ENCODE measurements around the gene HGD.

The HGD gene

GRCh38 chr3:120683671-120684301 lies 1.7 kb upstream of the HGD start:
- TF ChIP-seq, protein P1, sequence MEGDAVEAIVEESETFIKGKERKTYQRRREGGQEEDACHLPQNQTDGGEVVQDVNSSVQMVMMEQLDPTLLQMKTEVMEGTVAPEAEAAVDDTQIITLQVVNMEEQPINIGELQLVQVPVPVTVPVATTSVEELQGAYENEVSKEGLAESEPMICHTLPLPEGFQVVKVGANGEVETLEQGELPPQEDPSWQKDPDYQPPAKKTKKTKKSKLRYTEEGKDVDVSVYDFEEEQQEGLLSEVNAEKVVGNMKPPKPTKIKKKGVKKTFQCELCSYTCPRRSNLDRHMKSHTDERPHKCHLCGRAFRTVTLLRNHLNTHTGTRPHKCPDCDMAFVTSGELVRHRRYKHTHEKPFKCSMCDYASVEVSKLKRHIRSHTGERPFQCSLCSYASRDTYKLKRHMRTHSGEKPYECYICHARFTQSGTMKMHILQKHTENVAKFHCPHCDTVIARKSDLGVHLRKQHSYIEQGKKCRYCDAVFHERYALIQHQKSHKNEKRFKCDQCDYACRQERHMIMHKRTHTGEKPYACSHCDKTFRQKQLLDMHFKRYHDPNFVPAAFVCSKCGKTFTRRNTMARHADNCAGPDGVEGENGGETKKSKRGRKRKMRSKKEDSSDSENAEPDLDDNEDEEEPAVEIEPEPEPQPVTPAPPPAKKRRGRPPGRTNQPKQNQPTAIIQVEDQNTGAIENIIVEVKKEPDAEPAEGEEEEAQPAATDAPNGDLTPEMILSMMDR (IDR thresholded peaks at IDR 0.05) = no peak

DNA sequence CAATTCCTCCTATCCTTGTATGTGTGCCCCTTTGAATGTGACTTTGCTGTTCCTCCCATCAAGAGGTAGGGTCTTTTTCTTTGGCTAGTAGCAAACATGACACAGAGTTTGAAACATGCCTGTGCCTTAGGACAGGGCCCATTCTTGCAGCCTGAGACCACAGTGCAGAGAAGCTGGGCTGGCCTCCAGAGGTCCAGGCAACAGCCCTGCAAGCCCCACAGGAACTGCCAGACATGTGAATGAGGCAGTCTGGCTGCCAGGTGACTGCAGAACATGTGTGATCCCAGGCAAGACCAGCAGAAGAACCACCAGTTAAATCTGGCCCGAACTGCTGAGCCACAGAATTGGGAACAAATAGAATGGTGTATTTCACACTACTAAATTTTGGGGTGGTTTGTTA lies 1.2 kb upstream of the HGD start:
- TF ChIP-seq, protein P1 (IDR thresholded peaks at IDR 0.05) = no peak

- TF ChIP-seq, protein P1 (IDR thresholded peaks at IDR 0.05) = no peak
Observed at GRCh38 chr3:120681506-120682038, 467 bp downstream of the HGD start.

DNA sequence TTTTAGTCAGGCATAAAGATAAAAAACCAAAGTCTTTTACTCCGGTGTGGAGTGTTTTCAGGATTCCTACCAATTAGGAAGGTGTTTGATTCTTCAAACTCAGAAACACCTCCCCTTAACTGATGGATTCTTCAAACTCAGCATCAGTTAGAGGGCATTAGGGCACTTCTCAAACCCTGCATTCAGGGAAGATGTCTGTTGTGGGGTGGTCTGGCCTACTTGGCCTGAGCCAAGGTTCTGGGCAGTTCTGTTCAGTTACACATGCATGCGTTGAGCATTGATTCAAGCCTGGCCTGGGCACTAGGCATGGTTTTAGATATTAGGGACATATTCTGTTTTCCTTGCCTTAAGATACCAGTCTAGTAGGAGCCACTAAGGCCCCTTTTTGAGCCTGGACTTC lies 1.0 kb downstream of the HGD start:
- TF ChIP-seq, protein P1 (IDR thresholded peaks at IDR 0.05) = no peak

DNA sequence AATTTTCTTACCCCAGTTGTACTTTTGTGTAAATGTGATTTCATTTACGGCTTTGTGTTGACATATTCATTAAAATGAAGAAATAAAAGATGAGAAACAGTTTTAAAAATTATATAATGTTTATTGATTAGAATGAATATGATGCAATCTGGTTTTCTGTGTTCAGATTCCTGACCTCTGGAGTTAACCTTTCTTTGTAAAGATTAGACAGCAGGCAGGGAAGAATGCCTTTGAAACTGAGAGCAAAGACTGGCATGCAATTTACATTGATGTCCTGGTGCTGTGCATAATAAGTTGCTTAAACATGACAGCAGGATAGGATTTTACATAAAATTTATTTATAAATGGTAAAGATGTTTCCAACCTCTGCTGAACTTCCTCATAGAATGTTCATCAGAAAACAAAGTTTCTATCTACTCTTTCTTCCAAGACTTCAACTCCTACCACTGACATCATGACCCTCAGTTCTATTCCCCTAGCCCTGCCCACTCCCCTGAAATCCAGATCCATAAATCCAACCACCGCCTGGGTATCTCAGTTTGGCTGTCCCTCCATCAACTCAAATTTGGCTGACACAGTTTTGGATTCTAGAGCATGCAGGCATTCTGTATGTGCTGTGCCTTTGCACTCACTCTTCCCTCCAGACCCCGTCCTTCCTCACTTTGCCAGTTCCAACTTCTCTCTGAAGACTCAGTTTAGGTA lies 1.7 kb downstream of the HGD start:
- TF ChIP-seq, protein P1 (IDR thresholded peaks at IDR 0.05) = no peak

GRCh38 chr3:120678984-120679383 lies 3.1 kb downstream of the HGD start:
- TF ChIP-seq, protein P1 (IDR thresholded peaks at IDR 0.05) = no peak

- TF ChIP-seq, protein P1 (IDR thresholded peaks at IDR 0.05) = no peak
Observed at GRCh38 chr3:120678331-120678947, 3.6 kb downstream of the HGD start.

All from LNCAP (cell line).